Right cardiac atrium (tissue), 5 donors: ENCODE data around the gene SYDE2. TPM values are rescaled to one million over a fixed set of nuclear protein-coding genes. Genes with fewer than 3 reads are reported as not detected.

ENCODE experiments used
- ATAC-seq, 2 donors: fragments of 200-7000 bp; cut with Tn5 transposase; one replicate each; pipeline versions ENCODE4 v1.8.0 to v1.9.1; 2020; ENCODE audit warnings: moderate library complexity in 2 of 2, mild to moderate bottlenecking in 1 of 2
- DNase-seq, 3 donors: peaks; one replicate each; pipeline ENCODE4 v3.0.0-alpha.2; 2020
- H3K27ac ChIP-seq: one replicate; pipeline ENCODE4 v1.5.1; 2013; ENCODE audit warnings: mild to moderate bottlenecking, low read length, control low read depth, moderate library complexity
- H3K27me3 ChIP-seq: one replicate; pipeline ENCODE4 v1.6.1; 2013; ENCODE audit not compliant: control insufficient read depth, insufficient read depth
- H3K4me1 ChIP-seq: one replicate; pipeline ENCODE4 v1.6.1; 2013; ENCODE audit warnings: low read length; ENCODE audit not compliant: control insufficient read depth, insufficient read depth
- H3K4me3 ChIP-seq: one replicate; pipeline ENCODE4 v1.5.1; 2013; ENCODE audit warnings: low read length, control low read depth
- H3K9me3 ChIP-seq: one replicate; pipeline ENCODE4 v1.6.1; 2013; ENCODE audit warnings: low read length; ENCODE audit not compliant: control insufficient read depth
- WGBS: extraction: QIAGEN DNeasy Blood & Tissue Kit; methylation state at CpG from one replicate; pipeline ENCODE4 v1.1.7; 2013; 5-methylcytosine and 5-hydroxymethylcytosine counted together
- intact Hi-C, 4 donors: fragments of 100-400 bp; cut with DNase I; formaldehyde crosslinking; loops; one replicate each; pipeline versions ENCODE4 v1.11.0 to v1.14.0; 2022 to 2023
- microRNA-seq, 2 donors: library from miRNA; unstranded; fragments of <30 nt; microRNA quantifications; one replicate each; pipeline ENCODE4 v1.2.0, GENCODE V29; 2020 to 2021
- polyA plus RNA-seq: library from polyadenylated mRNA; stranded (reverse); fragments of 200-250 nt; gene quantifications from one replicate; pipeline ENCODE4 v1.2.3, GENCODE V29; 2013
- total RNA-seq, 4 donors: library from RNA; stranded (reverse); fragmentation: NEBNext Ultra II Directional; extraction: Animal tissue kit (Norgen Biotek cat#: 25700); gene quantifications; one replicate each; pipeline ENCODE4 v1.2.1, GENCODE V29; 2021
- donor health status: healthy with polysubstance abuse.
- donor health status: DM: no; HTN: yes; CAD: no.
- donor health status: DM: no; HTN: no; CAD: no.
- donor health status: DM: no; HTN: yes; CAD: no; lungs with severe emphysema.
- donor health status: DM: yes; HTN: yes; CAD: no.

The SYDE2 gene
- total and polyA plus RNA-seq, 5 donors, result 2.8 to 19.6 (median 15.2) TPM

DNA sequence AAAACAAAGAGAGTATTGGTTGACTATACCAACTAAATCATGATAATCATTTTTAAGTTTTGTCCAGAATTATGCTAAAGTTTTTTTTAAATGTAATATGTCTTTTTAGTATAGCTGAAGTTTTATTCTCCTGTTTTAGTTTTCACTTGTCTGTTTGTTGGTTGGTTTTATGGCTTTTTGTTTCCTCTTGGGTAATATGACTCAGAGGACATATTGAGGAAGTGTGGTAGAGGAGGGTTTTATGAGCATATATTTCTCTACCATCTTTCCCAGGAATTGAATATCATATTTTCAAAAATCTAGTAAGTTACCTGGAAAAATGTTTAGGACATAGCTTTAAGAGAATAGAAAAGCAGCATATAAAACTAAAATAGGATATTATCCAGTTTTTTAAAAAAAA is 84.0 kb downstream of the SYDE2 start:
- Histone ChIP-seq H3K4me1 (no peaks in the 10 kb centered on the region), H3K27ac (no peak overlapping the region), H3K27me3 (no peaks in the 10 kb centered on the region), H3K4me3 (no peak overlapping the region), H3K9me3 (no peaks in the 10 kb centered on the region)
- DNase-seq (no peak), ATAC-seq (no peak)
- intact Hi-C loops, result no loop called here

GRCh38 chr1:85115933-85116332 is 84.9 kb downstream of the SYDE2 start:
- no peak overlapping the region for H3K27ac ChIP-seq

GRCh38 chr1:85111695-85112094 is 89.1 kb downstream of the SYDE2 start:
- Histone ChIP-seq H3K27me3 (no peaks in the 10 kb centered on the region), H3K4me3 (no peak overlapping the region), H3K9me3 (no peaks in the 10 kb centered on the region), H3K27ac (no peak overlapping the region), H3K4me1 (no peaks in the 10 kb centered on the region)
- intact Hi-C loops, result loop anchor here in 1 of 4 donors (5.0 kb wide), 1 partner anchor 146 kb away; the partner anchor contains the start of gene C1orf52
- DNase-seq, result no peak
- 66% methylated on average over 1 of the region's 1 CpG for WGBS
- no peak for ATAC-seq

More at GRCh38 chr1:85115933-85116332, 84.9 kb downstream of the SYDE2 start:
- Histone ChIP-seq H3K4me1 (no peaks in the 10 kb centered on the region), H3K4me3 (no peak overlapping the region), H3K27me3 (no peaks in the 10 kb centered on the region), H3K9me3 (no peaks in the 10 kb centered on the region)
- intact Hi-C loops, result no loop called here
- WGBS, result 90% methylated on average over 2 of the region's 2 CpGs
- ATAC-seq (no peak), DNase-seq (no peak)

DNA sequence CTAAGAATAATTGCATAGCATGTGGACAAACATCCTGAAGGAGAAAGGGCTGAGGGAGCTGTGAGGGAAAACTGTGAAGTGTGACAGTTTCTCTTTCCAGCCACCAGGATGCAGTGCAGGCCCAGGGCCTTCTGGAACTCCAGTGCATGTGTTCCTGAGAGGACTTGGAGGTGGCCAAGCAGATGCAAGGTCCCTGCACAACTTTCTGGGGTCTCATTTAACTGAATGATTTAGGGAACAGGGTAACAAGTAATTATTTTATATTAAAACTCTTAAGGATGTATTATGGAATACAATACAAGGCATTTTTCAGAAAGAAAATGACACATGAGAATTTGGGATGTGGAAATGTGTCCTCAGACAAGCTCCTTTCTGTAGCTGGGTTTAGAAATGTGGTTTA is 91.3 kb downstream of the SYDE2 start:
- Histone ChIP-seq H3K27ac (no peak overlapping the region), H3K4me3 (no peak overlapping the region), H3K27me3 (no peaks in the 10 kb centered on the region), H3K4me1 (no peaks in the 10 kb centered on the region), H3K9me3 (no peaks in the 10 kb centered on the region)
- ATAC-seq (peak; percentile 92), DNase-seq (peak; percentile 47 to 76 (median 74))
- intact Hi-C loops, result loop anchor here in 3 of 4 donors (2.0 to 5.0 kb wide), 2 partner anchors 138 to 145 kb away; no protein-coding TSS in a partner anchor

Small RNA genes lying within 50 kb of the gene (microRNA-seq; reads per million reads assigned to microRNA genes)
- gene MIR4423, result 16.8 to 31.1 reads per million in 2 donors

Other genes starting within 250 kb of the SYDE2 start
- gene MCOLN2, start 203.9 kb downstream of the SYDE2 start, total RNA-seq, result 1 to 10 TPM in 1 of 4 donors, under 1 TPM in 3; 0.34 to 1.1 (median 0.54) TPM
- 0.32 TPM for gene MCOLN2, start 203.9 kb downstream of the SYDE2 start, polyA plus RNA-seq
- gene MCOLN3, start 152.5 kb downstream of the SYDE2 start, total RNA-seq, result 10 to 100 TPM in 3 of 4 donors, 1 to 10 TPM in 1; 9.0 to 18.9 (median 16.1) TPM
- 15.2 TPM for gene MCOLN3, start 152.5 kb downstream of the SYDE2 start, polyA plus RNA-seq
- gene C1orf52, start 58.6 kb upstream of the SYDE2 start, total RNA-seq, result 10 to 100 TPM; 15.8 to 20.1 (median 17.9) TPM
- gene C1orf52, start 58.6 kb upstream of the SYDE2 start, polyA plus RNA-seq, result 15.0 TPM
- 10 to 100 TPM in 3 of 4 donors, 1 to 10 TPM in 1; 8.6 to 11.7 (median 10.9) TPM for gene BCL10, start 75.6 kb upstream of the SYDE2 start, total RNA-seq
- gene BCL10, start 75.6 kb upstream of the SYDE2 start, polyA plus RNA-seq, result 5.7 TPM